HG02970 (cell line): ENCODE data around the gene CPVL.

Source experiments
- ATAC-seq: cut with Tn5 transposase; IDR thresholded peaks from one replicate; pipeline ENCODE4 v1.9.1; 2021; ENCODE audit warnings: mild to moderate bottlenecking, moderate library complexity, moderate number of reproducible peaks; ENCODE audit not compliant: unreplicated experiment, low FRiP score

CPVL gene

GRCh38 chr7:28988091-28988490 is 158.2 kb downstream of the CPVL start:
- no peak for ATAC-seq

GRCh38 chr7:28986765-28987110 is 159.6 kb downstream of the CPVL start:
- no peak for ATAC-seq

GRCh38 chr7:28986028-28986764 is 160.1 kb downstream of the CPVL start:
- no peak for ATAC-seq

- no peak for ATAC-seq
These were observed 161.7 kb downstream of the CPVL start for GRCh38 chr7:28984631-28985030.

GRCh38 chr7:28984217-28984616 is 162.1 kb downstream of the CPVL start:
- no peak for ATAC-seq

GRCh38 chr7:28983396-28984190 is 162.7 kb downstream of the CPVL start:
- ATAC-seq = no peak

GRCh38 chr7:28981161-28981465 is 165.2 kb downstream of the CPVL start:
- ATAC-seq = no peak

- no peak for ATAC-seq
These were observed 165.7 kb downstream of the CPVL start for GRCh38 chr7:28980451-28981160.

GRCh38 chr7:28979776-28980175 is 166.6 kb downstream of the CPVL start:
- no peak for ATAC-seq

- ATAC-seq = no peak
These were observed 168.5 kb downstream of the CPVL start for GRCh38 chr7:28977881-28978280.

- no peak for ATAC-seq
These were observed 170.3 kb downstream of the CPVL start for GRCh38 chr7:28976022-28976421.

- ATAC-seq = no peak
These were observed 172.7 kb downstream of the CPVL start for GRCh38 chr7:28973591-28973990.

- no peak for ATAC-seq
These were observed 182.3 kb downstream of the CPVL start for GRCh38 chr7:28964056-28964455.

- ATAC-seq = no peak
These were observed 184.4 kb downstream of the CPVL start for GRCh38 chr7:28961972-28962371.

- no peak for ATAC-seq
These were observed 186.1 kb downstream of the CPVL start for GRCh38 chr7:28960071-28960840.

GRCh38 chr7:28958980-28959347 is 187.4 kb downstream of the CPVL start:
- ATAC-seq = no peak

- no peak for ATAC-seq
These were observed 187.9 kb downstream of the CPVL start, which contains the start of gene TRIL for GRCh38 chr7:28958235-28958979. TSS of gene TRIL (minus strand) at chr7:28958330. CDS start at chr7:28958046, 284 bp downstream.

GRCh38 chr7:28957751-28958234 is 188.5 kb downstream of the CPVL start:
- no peak for ATAC-seq

- ATAC-seq = no peak
These were observed 189.1 kb downstream of the CPVL start for GRCh38 chr7:28957064-28957750.
